HG03521 (cell line): ENCODE results near the gene YBX2.

Source experiments
- ATAC-seq: cut with Tn5 transposase; IDR thresholded peaks from one replicate; pipeline ENCODE4 v1.9.1; 2021; ENCODE audit warnings: mild to moderate bottlenecking, moderate library complexity; ENCODE audit not compliant: unreplicated experiment

The YBX2 gene

DNA sequence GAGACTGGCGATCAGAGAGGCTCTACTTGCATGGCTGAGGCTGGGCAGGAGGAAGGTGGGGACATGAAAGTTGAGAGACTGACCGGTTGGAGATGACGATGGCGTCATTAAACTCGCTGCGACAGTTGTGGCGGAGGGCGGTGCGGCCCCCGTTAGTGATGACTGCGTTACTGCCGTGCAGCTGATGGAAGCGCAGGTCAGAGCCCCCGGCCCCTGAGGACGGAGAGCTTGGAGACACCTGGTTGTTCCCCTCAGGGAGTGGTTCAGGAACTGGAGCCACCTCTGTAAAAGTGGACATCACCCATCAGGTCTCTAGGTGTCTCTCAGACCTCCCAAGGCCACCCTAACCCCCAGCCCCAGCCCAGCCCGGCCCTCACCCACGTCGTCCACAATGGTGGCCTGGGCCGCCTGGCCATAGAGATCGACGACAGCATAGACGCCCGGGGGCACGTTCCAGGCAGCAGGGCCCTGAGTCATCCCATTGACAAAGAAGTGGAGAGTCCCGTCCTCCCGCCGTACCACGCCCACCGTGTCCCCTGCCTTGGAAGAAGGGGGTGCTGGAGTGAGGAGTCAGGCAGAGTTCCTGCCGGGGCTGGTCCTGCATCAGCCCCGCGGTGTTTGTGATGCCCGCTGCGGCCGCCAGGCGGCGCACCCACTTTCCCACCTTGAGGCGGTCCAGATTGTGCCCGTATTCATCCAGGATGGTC lies 29.4 kb upstream of the YBX2 start:
- no peak for ATAC-seq

DNA sequence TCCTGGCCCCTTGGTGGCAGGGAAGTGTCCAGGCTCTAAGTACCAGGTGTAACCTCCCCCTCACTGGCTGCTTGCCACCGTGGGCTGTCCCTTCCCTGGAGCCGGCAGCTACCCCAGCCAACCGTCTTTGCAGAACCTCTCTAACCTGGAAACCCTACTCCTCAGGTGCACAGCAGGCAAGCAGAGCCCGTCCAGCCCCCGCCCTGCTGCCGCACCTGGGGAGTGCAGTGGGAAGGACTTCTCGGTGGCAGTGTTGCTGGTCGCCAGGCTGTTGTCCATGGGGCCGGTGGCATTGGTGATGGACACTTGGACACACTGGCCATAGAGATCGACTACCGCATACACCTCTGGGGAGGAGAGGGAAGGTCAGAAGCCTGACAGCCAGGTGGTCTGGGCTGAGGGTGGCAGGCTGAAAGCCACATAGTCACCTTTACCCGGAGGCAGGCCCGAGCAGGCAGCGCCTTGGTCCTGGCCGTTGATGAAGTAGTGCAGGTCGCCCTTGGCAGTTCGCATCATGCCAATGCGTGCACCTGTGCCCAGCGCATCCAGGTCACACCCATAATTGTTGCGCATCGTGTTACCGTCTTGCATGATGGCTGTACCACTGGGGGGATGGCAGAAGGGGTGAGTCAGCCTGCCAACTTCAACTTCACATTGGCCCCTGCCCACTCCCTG lies 28.2 kb upstream of the YBX2 start:
- no peak for ATAC-seq

DNA sequence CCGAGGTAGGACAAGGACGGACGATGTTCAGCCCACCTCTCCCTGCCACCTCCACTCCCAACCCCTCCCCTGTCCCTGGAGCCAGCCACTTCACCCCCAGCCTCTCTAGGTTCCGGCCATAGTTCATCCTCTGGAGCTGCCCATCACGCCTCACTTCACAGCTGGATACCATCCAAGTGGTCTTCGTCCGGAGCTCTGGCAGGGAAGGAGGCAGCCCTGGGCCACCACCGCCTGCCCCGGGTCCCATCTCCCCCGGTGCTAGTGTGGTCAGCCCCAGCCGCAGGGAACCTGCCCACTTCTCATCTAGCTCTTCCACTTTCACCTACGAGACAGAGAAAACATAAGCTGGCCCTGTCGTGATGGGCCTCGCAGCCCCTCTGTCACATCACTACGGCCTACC lies 27.0 kb upstream of the YBX2 start:
- no peak for ATAC-seq

DNA sequence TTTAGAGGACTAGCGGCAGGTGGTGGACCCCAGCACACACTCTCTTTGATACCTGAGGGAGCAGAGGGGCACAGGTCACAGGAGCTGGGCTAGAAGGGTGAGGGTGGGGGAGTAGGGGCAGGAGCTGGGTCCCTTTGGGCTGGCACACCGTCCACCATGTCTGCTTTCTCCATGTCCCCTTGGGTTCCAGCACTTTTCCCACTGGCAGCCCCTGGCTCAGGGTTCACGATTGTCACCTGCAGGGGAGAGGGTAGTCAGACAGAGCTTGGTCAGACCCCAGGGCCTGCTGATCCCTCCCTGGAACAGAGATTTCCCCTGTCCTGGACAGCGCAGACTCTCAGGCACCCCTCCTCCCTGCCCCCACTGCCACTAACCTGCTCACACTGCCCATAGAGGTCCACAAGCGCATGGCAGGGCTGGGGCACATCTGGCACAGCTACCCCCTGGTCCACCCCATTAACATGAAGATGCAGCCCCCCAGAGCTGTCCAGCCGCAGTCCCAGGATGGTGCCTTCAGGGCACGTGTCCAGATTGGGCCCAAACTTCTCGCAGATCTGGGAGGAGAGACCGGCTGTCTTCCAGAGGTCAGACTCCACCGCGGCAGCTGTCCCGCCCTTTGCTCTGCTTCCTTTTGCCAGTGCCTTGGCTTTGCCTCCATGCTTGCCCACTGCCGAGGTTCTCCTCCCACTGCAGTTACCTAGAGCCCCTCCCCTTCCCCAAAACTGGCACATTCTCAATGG lies 23.9 kb upstream of the YBX2 start:
- no peak for ATAC-seq

DNA sequence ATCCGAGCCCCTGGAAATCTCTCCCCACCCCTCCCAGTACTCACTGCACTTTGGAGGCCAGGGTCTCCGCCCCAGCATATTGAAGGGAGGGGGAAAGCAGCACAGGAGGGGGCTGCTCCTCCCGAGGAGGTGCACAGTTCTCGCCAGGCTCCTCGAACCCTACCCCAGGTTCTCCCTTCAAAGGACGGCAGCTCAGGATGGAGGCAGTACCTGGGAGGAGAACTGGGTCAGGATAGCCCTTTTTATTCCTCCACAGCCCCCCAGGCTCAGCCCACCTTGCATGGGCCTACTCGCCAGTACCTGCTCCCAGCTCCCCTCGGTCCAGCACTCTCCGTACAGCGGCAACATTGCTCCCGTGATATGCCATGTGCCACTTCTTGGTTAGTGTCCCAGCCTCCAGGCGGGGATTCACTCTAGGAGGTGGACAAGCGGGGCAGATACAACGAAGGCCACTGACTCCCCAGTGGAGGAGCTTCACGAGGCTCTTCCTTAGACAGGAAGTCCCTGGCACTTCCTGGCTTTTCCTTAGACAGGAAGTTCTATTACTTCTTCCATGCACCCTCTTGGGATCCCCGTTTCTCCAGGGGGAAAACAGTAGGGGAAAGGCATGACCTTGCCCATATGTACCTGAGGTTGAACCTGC lies 22.8 kb upstream of the YBX2 start:
- ATAC-seq, result no peak

DNA sequence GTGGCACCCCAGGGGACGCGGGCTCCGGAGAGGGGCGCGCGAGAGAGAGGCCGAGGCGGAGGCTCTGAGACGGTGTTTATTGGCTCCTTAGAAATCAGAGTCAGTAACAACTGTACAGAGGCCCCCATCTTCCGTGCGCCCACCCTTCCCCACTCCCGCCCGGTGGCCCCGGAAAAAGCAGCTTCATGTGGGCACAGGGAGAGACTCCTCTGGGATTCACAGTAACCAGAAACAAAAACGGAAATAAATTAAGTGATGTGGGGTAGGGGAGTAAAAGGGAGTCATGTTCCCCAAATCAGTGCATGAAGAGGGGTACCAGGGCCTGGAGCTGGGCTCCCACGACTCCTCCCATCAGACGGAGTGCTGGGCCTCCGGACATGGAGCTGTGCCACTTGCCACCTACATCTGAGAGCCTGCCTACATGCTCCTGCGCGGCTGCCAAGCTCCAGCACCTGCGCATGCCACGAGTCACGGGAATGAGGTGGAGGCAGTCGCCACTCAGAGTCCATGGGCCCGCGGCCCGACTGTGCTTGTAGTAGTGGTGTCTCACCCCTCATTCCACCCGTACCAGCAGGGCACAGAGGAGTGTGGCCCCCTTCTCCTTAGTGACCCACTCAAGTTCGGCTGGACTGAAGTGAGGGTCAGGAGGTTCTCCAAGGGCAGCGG lies 21.3 kb upstream of the YBX2 start:
- no peak for ATAC-seq

DNA sequence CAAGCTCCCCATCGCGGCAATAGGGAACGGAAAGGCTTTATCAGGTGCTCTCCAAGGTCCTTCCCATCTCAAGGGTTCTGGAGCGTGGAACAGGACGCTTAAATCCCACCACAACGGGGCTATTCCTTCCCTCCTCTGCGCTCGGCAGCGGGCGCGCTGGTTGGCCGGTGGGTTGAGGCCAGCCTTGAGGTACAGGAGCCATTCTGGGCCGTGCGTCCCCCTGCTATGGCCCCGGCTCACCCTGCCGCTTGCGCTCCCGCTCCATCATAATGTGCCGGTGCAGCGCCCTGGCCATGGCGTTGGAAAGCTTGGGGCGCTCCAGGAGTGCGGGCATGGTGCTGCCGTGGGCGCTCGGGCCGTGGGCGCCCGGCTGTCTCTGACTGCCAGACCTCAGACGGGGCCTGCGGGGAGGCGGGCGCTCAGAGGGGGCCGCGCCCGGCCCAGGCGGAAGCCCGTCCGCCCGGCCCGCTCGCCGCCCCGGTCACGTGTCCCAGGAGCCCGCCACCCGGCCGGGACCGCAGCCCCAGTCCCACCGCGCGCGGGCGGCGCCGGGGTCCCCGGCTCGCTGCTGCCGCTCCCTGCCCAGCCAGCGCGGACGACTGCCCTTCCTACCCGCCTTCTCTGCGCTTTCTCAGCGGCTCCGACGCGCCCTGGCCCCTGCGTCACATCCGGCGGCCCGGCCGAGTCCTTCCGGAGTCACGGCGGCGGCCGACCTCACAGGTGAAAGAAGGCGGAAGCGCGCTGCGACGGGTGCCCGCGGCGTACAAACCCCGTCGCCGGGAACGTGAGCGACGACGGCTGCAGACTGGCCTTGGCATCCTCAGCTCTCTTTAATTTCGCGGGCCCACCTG lies 20.5 kb upstream of the YBX2 start, which contains the start of gene GPS2:
Gene GPS2 (minus strand): TSS at position 642 of the 851 bp plus-strand sequence. CDS start 308 bp downstream, at position 334.
- ATAC-seq, result peak; percentile 72

DNA sequence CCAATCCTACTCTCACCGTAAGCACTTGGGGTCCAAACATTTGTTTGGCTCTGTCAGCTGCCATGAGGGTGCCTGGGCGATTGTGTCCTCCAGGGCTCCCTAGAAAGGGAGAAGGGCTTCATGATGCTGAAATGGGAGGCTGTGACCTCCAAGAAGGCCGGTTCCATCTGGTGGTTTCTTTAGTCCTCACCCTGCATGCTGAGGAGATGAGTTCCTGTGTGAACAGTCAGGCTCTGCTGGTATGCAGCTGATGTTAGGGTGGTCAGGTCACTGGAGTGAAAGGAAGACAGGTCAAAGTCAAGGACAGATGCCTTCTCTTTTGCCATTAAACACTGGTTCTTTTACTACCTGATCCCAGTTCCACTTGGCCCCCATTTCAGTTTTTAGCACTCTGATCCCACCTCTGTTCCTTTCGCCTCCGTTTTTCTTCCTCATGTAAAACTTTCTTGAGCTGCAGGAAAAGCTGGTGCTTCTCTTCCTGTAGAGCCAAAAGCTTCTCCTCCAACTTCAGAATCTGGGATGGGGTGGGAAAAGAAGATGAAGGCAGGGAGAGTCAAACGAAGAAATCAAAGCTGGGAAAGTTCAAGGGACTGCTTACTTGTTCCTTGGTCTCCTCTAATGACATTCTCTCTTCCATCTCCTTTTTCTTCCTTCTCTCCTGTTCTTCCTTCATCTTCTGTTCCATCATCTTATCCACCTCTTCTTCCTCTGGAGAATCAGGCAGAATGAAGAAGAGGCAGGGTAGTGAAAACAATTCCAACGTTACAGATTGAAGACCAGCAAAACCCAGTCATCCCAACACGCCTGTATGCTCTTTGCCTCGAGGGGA lies 19.7 kb upstream of the YBX2 start:
- no peak for ATAC-seq

DNA sequence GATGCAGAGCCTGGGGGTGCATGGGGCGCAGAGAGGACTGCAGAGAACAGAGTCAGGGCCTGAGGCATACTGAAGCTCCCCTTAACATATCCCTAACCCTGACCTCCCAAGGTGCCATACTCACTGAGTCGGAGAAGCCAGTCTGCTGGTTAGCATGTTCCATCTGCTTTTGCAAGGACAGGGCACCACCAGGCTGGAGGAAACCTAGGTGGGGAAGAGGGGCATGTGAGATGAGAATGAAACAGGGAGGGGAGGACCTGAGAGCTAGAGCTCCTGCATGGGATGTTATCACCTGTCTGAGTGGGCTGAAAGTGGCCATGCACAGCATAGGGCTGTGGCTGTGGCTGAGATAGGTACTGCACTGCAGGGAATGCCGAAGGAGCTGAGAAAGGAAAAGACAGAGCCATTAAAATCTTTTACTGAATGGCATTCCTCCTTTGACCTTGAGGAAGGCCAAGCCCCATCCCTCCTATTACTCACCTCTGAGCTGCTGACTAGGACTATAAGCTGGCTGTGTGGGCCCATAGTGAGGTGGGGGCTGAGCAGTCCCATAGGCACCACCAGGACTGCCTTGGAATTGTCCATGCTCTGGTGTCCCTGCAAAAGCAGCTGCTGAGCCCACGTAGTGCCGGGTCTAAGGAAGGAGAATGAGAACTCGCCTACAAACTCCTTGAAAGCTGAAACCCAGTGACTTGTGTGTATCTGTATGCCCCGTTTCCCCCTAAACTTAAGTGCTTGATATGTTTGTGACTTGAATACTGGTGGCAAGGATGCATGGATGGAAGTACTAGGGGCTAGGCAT lies 18.9 kb upstream of the YBX2 start:
- ATAC-seq, result no peak

DNA sequence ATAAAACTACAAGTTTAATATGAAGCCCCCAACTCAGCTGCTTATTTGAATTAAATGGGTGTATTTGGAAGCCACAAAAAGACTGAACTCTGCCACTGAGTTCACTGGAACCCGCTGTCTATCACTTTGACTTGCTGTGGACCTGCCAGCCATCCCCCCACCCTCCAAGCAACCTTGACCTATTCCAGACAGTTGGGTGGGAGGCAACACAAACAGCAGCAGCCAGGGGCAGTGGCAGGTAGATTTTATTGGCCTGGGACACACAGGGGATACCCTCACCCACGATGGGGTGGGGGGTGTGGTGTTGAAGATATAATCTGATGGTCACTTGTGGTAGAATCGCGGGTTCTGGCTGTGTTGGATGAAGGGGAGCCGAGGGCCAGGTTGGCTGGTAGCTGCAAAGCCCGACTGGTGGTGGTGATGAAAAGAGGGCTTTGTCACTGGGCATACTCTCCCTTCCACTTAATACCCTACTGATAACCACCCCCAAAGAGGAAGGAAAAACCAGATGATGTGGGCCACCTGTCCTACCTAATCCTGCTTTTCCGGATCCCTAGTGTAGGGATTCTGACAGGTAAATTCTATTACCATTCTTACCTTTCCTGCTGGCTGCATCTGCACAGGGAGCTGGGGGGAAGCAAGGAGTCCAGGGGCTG lies 18.1 kb upstream of the YBX2 start:
- ATAC-seq, result no peak

DNA sequence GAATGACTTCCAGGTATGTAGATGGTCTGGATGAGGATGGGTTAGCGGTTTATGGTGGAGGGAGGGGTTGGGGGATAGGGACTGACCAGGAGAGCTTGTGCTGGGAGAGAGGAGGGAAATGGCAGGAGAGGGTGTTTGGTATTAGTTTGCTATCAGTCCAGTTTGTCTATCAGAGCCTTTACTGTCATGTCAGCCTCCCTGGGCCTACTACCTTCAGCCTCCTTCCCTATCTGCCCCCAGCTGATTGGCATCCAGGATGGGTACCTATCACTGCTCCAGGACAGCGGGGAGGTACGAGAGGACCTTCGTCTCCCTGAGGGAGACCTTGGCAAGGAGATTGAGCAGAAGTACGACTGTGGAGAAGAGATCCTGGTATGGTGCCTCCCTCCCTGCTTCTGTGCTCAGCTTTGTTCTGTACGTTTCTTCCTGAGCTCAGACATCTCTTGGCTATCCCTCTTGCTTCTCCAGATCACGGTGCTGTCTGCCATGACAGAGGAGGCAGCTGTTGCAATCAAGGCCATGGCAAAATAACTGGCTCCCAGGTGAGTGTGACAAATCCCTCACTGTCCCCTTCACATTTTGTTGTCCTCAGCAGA lies 16.8 kb upstream of the YBX2 start:
- no peak for ATAC-seq

DNA sequence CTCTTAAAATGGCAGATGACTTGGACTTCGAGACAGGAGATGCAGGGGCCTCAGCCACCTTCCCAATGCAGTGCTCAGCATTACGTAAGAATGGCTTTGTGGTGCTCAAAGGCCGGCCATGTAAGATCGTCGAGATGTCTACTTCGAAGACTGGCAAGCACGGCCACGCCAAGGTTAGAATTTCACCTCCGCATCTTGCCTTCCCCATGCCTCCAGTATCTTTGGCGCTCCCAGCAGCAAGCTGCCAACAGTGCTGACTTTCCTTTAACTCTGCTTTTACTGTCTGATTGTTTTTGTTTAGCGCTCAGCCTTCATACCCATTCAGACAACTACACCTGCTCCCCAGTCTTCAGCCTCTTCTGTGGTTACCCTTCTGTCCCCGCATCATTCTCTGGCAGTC lies 15.2 kb upstream of the YBX2 start:
- ATAC-seq, result no peak

DNA sequence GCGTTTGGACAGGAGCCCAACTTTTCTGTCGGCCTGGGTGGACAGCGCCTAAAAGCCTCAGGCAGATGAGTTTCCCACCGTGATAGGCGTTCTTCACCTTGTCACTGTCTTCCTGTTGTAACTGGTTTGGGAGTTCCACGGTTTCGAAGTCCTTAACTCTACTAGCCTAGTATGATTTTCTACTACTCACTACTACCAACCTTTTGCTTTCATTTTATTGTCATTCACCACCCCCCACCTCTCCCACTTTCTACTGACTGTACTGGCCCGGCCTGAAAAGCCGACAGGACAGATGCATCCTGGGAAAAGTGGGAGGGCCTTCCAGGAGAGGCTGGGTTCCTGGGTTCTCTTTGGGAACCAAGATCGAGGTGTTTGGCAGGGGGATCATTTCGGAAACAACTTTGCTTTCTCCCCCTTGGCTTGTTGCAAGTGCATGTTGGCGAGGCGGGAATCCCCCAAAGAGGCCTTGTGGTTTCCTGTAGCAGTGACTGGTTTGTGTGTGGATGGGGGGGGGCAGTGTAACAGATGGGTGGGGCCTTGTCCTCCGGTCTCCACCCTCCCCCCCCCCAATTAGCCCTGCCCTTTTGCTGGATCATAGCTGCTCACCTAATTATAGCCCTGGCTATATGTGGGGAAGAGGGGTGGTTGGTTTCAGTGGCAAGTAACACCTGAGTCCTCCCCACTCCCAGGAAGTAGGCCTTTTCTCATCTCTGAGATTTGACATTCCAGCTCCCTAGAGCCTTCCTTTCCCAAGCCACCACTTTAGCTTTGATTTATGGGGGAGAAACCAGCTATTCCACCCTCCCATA lies 14.4 kb upstream of the YBX2 start:
- ATAC-seq, result no peak

DNA sequence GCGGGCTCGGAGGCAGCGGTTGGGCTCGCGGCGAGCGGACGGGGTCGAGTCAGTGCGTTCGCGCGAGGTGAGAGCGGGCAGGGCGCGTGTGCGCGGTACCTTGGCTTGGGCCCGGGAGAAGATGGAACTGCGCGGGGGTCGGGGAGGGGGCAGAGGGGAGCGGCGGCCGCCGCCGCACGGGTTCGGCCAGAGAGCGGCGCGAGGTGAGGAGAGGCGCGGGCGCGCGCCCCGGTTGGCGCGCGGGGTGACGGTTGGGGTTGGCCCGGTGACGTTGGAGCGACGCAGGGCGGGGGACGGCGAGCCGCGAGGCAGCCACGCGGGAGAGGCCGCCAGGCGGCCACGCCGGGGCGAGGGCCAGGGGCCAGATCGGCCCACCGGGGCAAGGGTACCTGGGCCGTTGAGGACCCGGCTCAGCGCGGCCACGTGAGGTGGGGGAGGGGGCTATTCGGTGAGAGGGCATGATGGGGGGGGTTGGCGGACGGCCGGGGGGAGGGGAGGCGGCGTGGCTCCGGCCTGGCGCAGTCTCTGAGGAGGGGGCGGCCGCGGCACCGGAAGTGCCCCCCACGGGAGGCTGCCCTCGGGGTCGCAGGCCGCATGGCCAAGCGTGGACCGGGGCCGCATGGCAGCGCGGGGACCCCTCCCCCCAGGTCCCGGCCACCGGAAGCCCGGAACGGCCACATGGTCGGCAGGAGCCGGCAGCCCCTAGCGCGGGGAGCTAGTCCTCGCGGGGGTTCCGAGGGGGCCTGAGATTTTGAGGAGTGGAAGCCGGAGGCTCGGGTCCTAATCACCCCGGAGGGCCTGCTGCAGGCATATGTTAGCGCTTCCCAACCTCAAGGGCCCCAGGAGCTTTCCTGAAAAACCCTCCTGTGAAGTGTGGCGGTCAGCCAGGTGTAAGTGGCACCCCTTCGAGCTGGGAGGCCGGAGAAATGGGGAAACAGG lies 13.5 kb upstream of the YBX2 start:
- peak; percentile 3 for ATAC-seq

DNA sequence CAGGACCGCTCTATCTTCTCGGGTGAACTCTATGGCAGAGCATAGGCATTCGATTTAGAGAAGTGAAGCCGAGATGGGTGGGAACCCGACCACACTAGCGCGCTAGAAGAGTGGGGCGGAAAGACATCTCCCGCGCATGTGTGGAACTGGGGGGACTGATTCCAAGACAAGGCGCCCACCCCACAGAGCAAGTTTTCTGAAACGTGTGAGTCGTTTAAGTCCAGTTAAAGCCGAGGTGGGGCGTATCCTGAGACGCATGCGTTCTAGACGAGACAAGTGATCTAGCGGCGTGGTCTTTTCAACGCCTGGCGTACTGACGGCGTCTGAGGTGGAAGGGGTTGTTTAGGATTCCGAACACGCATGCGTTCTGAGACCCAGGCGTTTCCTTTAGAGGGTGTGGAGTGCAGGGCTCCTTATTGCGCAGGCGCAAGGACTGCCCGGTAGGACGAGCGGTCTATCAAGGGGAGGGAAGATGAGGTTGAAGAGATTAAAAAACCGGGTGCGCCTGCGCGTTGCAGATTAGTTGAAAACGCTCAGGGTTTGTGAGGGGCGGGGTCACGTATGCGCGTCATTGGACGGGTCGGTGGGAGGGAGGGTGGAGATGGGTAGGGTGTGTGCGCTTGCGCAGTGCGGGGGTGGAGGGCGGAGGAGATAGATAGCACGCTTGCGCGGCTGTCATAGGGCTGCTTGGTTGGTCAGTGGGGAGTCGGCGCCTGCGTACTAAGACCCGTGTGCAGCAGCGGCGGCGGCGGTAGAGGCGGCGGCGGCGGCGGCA lies 12.7 kb upstream of the YBX2 start, which contains the start of gene EIF5A:
Gene EIF5A (plus strand): TSS at position 718 of the 775 bp plus-strand sequence. CDS start 2,008 bp downstream, outside the sequence.
- peak; percentile 69 for ATAC-seq
